GOT3 (cell line): ENCODE results near the gene TBC1D20.

Experiments
- DNase-seq: peaks from one replicate; lab custom pipeline; 2025; ENCODE audit warnings: mixed read lengths; lab: John Stamatoyannopoulos, UW

Gene TBC1D20

GRCh38 chr20:420166-420620 lies 42.1 kb downstream of the TBC1D20 start:
- no peak for DNase-seq

DNA sequence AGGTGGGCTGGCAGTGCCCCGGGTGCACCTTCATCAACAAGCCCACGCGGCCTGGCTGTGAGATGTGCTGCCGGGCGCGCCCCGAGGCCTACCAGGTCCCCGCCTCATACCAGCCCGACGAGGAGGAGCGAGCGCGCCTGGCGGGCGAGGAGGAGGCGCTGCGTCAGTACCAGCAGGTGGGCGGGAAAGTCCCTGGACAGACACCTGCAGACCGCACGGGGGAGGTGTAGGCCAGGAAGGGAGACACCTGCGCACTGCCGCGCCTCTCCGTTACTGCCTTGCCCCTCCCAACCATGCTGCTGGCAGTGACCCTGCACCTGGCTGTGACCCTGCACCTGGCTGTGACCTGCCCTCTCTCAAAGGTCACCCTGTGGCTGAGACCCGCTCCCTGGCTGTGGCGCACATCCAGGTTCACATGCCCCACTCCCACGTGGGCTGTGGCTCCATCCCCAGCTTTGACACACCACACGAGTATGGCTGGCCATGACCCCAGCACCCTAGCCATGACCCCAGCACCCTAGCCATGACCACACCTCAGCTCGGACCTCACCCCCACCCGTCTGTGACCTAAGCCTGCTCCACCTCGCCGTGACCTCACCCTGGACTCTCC lies 42.7 kb downstream of the TBC1D20 start:
- no peak for DNase-seq

GRCh38 chr20:418858-419365 lies 43.4 kb downstream of the TBC1D20 start:
- no peak for DNase-seq

DNA sequence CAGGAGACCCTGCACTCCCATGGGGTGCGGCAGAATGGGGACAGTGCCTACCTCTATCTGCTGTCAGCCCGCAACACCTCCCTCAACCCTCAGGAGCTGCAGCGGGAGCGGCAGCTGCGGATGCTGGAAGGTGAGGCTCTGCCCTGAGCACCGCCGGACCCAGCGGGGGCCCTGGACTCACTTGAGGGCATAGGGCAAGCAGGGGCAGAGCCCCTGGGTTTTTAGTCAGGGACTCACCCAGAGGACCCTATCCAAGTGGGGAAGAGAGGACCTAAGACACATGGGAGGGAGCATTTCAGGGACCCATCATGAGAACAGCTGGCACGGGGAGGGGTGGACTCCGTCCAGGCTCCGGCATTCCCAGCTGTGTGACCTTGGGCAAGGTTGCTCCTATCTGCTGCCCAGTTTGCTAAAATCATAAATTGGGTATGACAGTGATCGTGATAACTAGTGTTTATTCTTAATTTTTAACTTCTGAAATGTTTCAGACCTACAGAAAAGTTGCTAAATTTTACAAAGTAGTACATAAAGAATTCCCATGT lies 44.5 kb downstream of the TBC1D20 start:
- no peak for DNase-seq

DNA sequence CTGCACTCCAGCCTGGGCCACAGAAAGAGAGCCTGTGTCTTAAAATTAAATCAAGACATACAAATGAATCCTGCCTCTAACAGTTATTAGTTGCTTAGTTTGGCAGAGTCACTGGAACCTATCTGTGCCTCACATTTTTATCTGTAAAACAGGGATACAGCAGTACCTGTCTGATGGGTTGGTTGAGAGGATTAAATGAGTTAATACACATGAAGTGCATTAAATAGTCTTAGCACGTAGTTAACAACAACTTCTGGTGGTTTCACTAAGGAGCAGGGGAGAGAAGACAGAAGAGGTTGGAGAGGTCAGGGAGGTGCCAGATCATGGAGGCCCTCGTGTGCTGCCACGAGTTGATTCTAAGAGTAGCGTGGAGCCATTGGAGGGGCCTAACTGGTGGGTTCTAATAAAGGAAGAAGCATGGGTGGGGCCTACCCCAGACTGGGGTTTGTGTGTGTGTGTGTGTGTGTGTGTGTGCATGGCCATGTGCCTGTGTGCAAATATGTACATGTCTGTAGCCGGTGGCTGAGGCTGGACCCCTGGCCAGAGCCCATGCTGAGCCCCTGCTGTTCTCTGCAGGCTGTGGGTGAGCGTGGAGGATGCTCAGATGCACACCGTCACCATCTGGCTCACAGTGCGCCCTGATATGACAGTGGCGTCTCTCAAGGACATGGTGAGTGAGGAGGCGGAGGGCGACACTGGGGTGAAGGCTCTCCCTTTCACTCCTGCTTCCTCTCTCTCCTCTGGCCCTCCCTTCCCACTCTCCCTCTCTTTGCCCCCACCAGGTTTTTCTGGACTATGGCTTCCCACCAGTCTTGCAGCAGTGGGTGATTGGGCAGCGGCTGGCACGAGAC lies 45.2 kb downstream of the TBC1D20 start:
- no peak for DNase-seq

DNA sequence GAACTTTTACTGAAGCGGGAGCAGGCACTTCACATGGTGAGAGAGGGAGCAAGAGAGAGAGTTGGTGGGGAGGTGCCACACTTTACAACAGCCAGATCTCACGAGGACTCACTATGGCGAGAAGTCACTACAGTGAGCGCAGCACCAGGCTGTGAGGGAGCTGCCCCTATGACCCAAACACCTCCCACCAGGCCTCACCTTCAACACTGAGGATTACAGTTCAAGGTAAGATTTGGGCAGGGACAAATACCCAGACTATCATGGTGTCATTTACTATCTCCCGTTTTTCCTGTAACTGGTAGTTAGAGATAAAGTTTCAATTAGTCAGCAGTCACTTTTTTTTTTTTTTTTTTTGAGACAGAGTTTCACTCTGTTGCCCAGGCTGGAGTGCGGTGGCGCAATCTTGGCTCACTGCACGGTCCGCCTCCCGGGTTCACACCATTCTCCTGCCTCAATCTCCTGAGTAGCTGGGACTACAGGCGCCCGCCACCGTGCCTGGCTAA lies 46.5 kb downstream of the TBC1D20 start:
- DNase-seq = no peak

DNA sequence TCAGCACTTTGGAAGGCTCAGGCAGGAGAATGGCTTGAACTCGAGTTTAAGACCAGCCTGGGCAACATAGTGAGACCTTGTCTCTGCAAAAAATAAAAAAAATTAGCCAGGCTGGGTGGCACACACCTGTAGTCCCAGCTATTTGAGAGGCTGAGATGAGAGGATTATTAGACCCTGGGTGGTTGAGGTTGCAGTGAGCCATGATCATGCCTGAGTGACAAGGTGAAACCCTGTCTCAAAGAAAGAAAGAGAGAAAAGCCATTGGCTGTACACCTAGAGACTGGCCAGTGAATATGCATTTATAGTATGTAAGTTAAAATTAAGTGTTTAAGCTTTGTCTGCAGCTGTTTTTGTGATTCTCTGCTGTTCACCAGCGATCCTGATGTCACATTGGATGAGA lies 48.2 kb downstream of the TBC1D20 start:
- DNase-seq = no peak

DNA sequence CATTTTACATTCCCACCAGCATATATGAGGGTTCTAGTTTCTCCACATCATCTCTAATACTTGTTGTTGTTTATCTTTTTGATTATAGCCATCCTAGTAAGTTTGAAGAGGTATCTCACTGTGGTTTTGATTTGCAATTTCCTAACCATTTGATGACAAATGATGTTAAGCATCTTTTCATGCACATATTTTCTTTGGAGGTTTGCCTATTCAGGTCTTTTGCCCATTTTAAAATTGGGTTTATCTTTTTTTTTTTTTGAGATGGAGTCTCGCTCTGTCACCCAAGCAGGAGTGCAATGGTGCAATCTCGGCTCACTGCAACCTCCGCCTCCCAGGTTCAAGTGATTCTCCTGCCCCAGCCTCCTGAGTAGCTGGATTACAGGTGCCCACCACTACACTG lies 50.3 kb downstream of the TBC1D20 start:
- DNase-seq = no peak

GRCh38 chr20:409697-410559 lies 52.4 kb downstream of the TBC1D20 start:
- DNase-seq = no peak

DNA sequence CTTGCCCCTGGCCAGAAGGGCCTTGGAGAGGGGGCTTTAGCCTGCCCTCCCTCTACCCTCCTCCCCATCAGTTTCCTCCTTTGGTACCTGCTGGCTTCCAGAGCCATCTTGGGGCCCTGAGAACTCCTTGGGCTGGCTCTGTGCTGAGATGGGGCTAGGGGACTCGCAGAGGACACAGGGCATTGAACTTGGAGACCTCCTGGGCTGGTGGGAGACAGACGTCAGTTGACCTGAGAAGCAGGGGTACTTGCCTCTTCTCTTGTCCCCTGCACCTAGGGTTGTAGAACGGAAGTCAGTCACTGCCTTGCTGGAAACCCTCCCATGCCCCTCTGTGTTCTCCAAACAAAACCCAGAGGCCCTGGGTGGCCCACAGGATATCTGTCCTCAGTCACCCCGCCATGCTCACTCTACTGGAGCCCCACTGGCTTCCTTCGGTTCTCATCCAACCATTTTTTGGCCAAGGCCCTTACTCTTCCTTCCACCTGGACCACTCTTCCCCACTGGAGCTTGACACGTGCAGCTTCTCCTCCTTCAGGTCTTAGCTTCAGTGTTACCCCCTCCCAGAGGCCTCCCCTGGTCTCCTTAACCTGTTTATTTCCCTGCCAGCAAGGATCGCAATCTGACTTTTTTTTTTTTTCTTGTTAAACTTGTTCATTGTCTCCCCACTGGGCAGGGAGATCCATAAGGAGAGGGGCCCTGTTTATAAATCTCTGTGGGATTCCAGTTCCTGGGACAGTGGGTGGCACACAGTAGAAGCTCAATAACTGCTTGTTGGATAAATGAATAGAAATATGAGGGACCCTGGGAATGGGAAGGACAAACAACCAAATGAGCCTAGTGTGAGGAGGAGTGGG lies 53.3 kb downstream of the TBC1D20 start:
- DNase-seq = no peak

DNA sequence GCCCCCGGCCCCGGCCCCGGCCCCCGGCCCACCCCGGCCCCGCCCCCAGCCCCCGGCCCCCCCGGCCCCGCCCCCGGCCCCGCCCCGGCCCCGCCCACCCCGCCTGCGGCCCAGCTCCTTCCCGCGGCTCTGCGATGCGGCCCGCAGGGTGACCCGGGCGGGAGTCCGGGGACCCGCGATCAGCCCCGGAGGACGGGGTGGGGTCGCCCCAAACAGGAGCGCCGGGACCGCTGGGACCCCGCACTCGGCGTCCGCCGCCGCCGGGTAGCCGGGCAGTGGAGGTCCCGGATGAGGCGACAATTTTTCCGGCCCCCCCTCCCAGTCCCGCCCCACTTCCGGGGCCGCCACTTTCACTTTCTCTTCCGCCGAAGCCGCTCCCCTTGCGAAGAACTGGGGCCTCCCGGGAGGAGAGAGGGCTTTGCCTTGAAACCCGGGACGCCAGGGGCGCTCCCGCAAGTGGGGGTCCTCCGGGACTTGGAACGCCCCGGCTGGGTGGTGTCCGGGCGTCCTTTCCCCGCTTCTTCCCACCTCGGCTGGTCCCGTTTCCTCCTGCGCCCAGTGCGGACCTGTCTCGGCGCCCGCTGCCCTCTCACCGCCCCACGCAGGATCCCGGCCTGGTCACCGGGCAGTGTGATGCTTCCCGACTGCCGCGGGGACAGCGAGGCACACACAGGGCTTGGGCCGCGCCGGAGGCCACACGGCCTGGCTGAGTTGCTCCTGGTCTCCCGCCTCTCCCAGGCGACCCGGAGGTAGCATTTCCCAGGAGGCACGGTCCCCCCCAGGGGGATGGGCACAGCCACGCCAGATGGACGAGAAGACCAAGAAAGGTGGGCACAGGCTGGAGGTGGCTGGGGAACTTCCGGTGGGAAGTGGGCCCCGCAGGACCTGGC lies 54.1 kb downstream of the TBC1D20 start, which contains the start of gene RBCK1:
Gene RBCK1, plus strand, starts transcription at position 347 of the 890 bp plus-strand sequence. Its CDS starts 459 bp downstream, at position 806.
- DNase-seq = peak; percentile 85

GRCh38 chr20:407133-407952 lies 55.0 kb downstream of the TBC1D20 start:
- DNase-seq = peak; percentile 86

- no peak for DNase-seq
Measured at GRCh38 chr20:406200-407132, 55.9 kb downstream of the TBC1D20 start.

- DNase-seq = no peak
Measured at GRCh38 chr20:404088-404487, 58.2 kb downstream of the TBC1D20 start.

GRCh38 chr20:403582-403957 lies 58.8 kb downstream of the TBC1D20 start:
- DNase-seq = no peak

DNA sequence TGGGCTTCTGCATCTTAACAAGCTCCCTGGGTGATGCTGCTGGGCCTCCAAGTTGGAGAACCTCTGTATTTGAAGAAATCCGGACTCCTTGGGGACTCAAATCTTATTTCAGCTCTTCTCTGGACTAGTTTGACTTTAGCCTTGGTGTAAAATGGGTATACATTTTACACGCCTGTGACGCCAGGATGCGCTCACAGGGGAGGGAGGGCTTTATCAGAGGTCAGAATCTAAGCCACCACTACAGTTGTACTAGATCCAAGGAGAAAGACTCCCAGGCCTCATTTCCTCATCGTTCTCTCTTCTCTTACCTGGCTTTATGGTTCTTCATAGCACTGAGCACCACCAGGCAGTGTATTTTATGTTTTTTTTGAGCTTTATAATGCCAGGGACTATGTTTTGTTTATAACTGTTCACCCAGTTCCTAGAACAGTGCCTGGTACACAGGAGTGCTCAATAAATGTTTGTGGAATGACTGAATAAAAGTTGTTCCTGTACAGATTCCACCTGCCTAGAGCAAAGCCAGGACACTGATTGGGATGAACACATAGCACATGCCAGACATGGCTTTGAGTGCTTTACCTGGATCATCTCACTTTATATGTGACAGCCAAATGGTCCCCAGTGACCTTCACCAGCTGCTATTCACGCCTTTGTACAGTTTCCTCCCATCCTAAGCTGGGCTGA lies 59.3 kb downstream of the TBC1D20 start:
- DNase-seq = no peak

DNA sequence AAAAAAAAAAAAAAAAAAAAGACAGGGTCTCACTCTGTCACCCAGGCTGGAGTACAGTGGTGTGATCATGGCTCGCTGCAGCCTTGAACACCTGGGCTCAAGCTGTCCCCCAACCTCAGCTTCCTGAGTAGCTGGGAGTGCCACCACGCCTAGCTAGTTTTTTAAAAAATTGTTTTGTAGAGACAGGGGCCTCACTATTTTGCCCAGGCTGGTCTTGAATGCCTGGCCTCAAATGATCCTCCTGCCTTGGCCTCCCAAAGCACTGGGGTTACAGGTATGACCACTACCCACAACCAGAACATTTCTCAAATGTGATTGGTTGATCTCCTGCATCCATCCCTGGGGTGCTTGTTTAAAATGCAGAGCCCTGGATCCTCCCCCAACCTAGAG lies 59.8 kb downstream of the TBC1D20 start:
- DNase-seq = no peak
